ENCODE measurements around the gene DCAF15. TPM values are rescaled to one million over a fixed set of nuclear protein-coding genes. Genes with fewer than 3 reads are reported as not detected.
A peak's percentile ranks its signal among the peaks of the same experiment; 100 is the strongest.

DCAF15 gene
- polyA plus RNA-seq, 1 of the 3 experiments (the other 2 are of a cell fraction), result 55.6 TPM

DNA sequence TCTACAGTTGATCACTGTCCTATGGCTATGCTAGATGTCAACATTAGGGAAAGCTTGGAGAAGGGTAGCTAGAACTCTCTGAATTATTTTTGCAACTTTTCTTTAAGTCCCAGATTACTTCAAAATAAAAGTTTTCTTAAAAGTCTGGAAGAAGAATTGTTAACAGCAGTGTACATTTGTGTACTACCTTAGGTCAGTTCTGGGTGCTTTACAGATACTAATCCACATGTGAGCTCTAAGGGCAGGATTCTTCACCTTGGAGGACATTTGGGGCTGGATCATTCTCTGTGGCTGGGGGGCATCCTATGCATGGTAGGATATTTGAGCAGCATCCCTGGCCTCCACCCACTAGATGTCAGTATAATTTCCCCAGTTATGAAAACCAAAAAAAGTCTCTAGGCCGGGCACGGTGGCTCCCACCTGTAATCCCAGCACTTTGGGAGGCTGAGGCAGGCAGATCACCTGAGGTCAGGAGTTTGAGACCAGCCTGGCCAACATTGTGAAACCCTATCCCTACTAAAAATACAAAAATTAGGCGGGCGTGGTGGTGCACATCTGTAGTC, 49.2 kb upstream of the DCAF15 start:
- CTCF ChIA-PET, result interaction anchor here (0.6 to 5.8 kb wide), 7 partner anchors 9 to 145 kb away, joined by 3 to 41 read pairs (median 3); no protein-coding TSS in a partner anchor

DNA sequence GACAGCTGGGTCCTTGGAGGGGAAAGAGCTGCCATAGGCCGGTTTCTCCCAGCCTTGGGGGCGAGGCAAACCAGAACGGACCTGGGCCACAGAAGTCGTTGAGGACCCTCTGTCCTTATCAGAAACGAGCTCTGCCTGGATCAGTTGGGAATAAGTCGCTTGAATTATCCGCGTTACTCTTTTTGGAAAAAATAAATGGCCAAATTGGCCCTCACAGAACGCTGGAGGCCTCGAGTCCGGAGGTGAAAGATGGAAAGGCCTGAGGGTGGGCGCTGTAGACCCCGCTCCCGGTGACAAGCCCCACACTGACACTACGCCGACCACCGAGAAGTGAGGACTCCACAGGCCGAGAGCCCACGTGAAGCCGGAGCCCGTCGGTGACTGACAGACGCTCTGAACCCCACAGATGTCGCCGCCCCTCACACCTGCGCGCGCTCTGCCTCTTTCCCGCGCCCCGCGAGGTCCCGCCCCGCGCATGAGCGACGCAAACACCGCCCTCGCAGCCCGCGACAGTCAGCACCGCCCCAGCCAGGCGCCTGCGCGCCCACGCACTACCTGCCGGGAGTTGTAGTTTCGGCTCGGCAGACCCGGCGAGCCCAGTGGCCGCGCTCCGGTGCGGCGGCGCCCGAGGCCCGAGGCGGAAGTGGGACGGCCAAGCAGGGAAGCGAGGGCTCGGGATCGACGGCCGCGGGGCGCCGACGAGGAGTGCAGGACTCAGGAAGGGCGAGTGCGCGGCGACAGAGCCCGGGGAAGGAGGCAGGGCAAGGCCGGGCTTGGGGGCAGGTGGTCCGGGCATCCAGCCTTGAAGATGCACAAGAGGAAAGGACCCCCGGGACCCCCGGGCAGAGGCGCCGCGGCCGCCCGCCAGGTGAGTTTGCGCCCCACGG, 46.4 kb upstream of the DCAF15 start, which contains the start of the genes BRME1 and CC2D1A:
TSS of gene BRME1 (minus strand) at position 484 of the 887 bp plus-strand sequence. CDS start 1,225 bp downstream, outside the sequence.
TSS of gene CC2D1A (plus strand) at position 568 of the 887 bp plus-strand sequence. CDS start at position 809, 241 bp downstream.
- peak; percentile 99 for DNase-seq
- Histone ChIP-seq H3K79me2 (ENCODE audit: insufficient read depth) (0 out of 2 replicates have a peak, but pooled peaks cover 10% of the 10 kb centered on the region), H3K9me2 (no peaks in the 10 kb centered on the region), H3K4me1 (ENCODE audit: control insufficient read depth in 1 of 2, insufficient read depth in 2 of 2, low read depth in 1 of 2, low read length in 1 of 2) (peaks cover 0 to 9% of the 10 kb centered on the region in 2 experiments; a peak in 1 of 4 replicates), H3K36me3 (replicated peaks in 1 of 2; ENCODE audit: control insufficient read depth in 1 of 2, insufficient read depth in 2 of 2, low read length in 1 of 2) (no peaks in the 10 kb centered on the region), H3K9me3 (no peaks in the 10 kb centered on the region), H4K20me1 (ENCODE audit: insufficient read depth) (no peaks in the 10 kb centered on the region), H3F3A (replicated peaks; ENCODE audit: insufficient read depth) (peaks cover 6% of the 10 kb centered on the region), H3K9ac (peak within 1 kb of the TSS; percentile 75), H3K4me2 (peak within 1 kb of the TSS; percentile 83), H3K4me3 (ENCODE audit: low read depth in 2 of 2, low read length in 1 of 2) (peak within 1 kb of the TSS; percentile 65 to 79), H3K27ac (ENCODE audit: low read depth in 2 of 2, low read length in 1 of 2) (peak within 1 kb of the TSS in 1 of 2 experiments; percentile 58; a peak in 1 of 4 replicates), H2AFZ (ENCODE audit: low read depth) (peak within 1 kb of the TSS; percentile 91), H3K27me3 (ENCODE audit: insufficient read depth) (no peaks in the 10 kb centered on the region)
- WGBS (ENCODE audit: low lambda C conversion rate), result 12% methylated on average over 24 of the region's 86 CpGs
- TF ChIP-seq POLR2AphosphoS5 (IDR thresholded peaks at IDR 0.05; ENCODE audit: low read depth, low read length), result peak; percentile 45; the same call in 1 of the 2 replicates
- peak; percentile 42; the same call in 1 of the 2 replicates for TF ChIP-seq TAF1 (IDR thresholded peaks at IDR 0.05; ENCODE audit: borderline replicate concordance, low read depth, low read length)
- TF ChIP-seq, protein P1, sequence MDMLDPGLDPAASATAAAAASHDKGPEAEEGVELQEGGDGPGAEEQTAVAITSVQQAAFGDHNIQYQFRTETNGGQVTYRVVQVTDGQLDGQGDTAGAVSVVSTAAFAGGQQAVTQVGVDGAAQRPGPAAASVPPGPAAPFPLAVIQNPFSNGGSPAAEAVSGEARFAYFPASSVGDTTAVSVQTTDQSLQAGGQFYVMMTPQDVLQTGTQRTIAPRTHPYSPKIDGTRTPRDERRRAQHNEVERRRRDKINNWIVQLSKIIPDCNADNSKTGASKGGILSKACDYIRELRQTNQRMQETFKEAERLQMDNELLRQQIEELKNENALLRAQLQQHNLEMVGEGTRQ (IDR thresholded peaks at IDR 0.05; ENCODE audit: borderline replicate concordance, low read depth, low read length), result no peak
- no peak for TF ChIP-seq GATA2 (CRISPR knock-in tag; IDR thresholded peaks at IDR 0.05)
- TF ChIP-seq, protein P2, sequence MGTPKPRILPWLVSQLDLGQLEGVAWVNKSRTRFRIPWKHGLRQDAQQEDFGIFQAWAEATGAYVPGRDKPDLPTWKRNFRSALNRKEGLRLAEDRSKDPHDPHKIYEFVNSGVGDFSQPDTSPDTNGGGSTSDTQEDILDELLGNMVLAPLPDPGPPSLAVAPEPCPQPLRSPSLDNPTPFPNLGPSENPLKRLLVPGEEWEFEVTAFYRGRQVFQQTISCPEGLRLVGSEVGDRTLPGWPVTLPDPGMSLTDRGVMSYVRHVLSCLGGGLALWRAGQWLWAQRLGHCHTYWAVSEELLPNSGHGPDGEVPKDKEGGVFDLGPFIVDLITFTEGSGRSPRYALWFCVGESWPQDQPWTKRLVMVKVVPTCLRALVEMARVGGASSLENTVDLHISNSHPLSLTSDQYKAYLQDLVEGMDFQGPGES (IDR thresholded peaks at IDR 0.05; ENCODE audit: low read depth, low read length), result no peak
- TF ChIP-seq, protein P3, sequence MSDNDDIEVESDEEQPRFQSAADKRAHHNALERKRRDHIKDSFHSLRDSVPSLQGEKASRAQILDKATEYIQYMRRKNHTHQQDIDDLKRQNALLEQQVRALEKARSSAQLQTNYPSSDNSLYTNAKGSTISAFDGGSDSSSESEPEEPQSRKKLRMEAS (IDR thresholded peaks at IDR 0.05; ENCODE audit: low read depth), result peak; percentile 99
- 0 out of 2 replicates have a peak, but pooled peaks have one; percentile 7 for TF ChIP-seq RAD21 (IDR thresholded peaks at IDR 0.05; ENCODE audit: low read length)
- no peak for TF ChIP-seq RXRA (IDR thresholded peaks at IDR 0.05; ENCODE audit: borderline replicate concordance, low read depth)
- peak; percentile 83 for TF ChIP-seq ELF1 (IDR thresholded peaks at IDR 0.05)
- TF ChIP-seq, protein P4, sequence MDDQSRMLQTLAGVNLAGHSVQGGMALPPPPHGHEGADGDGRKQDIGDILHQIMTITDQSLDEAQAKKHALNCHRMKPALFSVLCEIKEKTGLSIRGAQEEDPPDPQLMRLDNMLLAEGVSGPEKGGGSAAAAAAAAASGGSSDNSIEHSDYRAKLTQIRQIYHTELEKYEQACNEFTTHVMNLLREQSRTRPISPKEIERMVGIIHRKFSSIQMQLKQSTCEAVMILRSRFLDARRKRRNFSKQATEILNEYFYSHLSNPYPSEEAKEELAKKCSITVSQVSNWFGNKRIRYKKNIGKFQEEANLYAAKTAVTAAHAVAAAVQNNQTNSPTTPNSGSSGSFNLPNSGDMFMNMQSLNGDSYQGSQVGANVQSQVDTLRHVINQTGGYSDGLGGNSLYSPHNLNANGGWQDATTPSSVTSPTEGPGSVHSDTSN (IDR thresholded peaks at IDR 0.05), result peak; percentile 28; the same call in 1 of the 2 replicates
- TF ChIP-seq SIN3A (IDR thresholded peaks at IDR 0.05; ENCODE audit: borderline replicate concordance, low read depth, low read length), result peak; percentile 42; the same call in 1 of the 2 replicates
- TF ChIP-seq NRF1 (IDR thresholded peaks at IDR 0.05; ENCODE audit: low read depth, low read length), result peak; percentile 96
- TF ChIP-seq MXI1 (IDR thresholded peaks at IDR 0.05; ENCODE audit: low read depth, low read length), result peak; percentile 51; the same call in 1 of the 2 replicates
- POLR2A ChIA-PET, result no interaction called here
- CTCF ChIA-PET, result interaction anchor here (0.9 to 2.3 kb wide), 6 partner anchors 11 to 166 kb away, joined by 3 to 6 read pairs (median 3); partner anchors contain the start of genes IL27RA and MISP3

More for the DNA sequence above, 49.2 kb upstream of the DCAF15 start:
- TF ChIP-seq RAD21 (IDR thresholded peaks at IDR 0.05; ENCODE audit: low read length), result peak; percentile 31
- TF ChIP-seq, protein P5, sequence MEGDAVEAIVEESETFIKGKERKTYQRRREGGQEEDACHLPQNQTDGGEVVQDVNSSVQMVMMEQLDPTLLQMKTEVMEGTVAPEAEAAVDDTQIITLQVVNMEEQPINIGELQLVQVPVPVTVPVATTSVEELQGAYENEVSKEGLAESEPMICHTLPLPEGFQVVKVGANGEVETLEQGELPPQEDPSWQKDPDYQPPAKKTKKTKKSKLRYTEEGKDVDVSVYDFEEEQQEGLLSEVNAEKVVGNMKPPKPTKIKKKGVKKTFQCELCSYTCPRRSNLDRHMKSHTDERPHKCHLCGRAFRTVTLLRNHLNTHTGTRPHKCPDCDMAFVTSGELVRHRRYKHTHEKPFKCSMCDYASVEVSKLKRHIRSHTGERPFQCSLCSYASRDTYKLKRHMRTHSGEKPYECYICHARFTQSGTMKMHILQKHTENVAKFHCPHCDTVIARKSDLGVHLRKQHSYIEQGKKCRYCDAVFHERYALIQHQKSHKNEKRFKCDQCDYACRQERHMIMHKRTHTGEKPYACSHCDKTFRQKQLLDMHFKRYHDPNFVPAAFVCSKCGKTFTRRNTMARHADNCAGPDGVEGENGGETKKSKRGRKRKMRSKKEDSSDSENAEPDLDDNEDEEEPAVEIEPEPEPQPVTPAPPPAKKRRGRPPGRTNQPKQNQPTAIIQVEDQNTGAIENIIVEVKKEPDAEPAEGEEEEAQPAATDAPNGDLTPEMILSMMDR (IDR thresholded peaks at IDR 0.05), result peak; percentile 59
- TF ChIP-seq CHD2 (IDR thresholded peaks at IDR 0.05; ENCODE audit: low read length, partially characterized antibody), result no peak
- no peak overlapping the region; the same call in 1 of the 2 replicates for H2AFZ ChIP-seq (ENCODE audit: low read depth)
- no peaks in the 10 kb centered on the region for H3K27me3 ChIP-seq (ENCODE audit: insufficient read depth)
- no peaks in the 10 kb centered on the region for H3K36me3 ChIP-seq (replicated peaks in 1 of 2; ENCODE audit: control insufficient read depth in 1 of 2, insufficient read depth in 2 of 2, low read length in 1 of 2)
- 0 out of 2 replicates have a peak, but pooled peaks cover 10% of the 10 kb centered on the region for H3K79me2 ChIP-seq (ENCODE audit: insufficient read depth)
- H3K9me2 ChIP-seq, result no peaks in the 10 kb centered on the region
- DNase-seq, result peak; percentile 59
- H3F3A ChIP-seq (replicated peaks; ENCODE audit: insufficient read depth), result peaks cover 6% of the 10 kb centered on the region
- WGBS (ENCODE audit: low lambda C conversion rate), result 86% methylated on average over 4 of the region's 4 CpGs
- no peak overlapping the region for H3K27ac ChIP-seq (ENCODE audit: low read depth in 2 of 2, low read length in 1 of 2)
- H3K4me3 ChIP-seq (ENCODE audit: low read depth in 2 of 2, low read length in 1 of 2), result no peak overlapping the region
- POLR2A ChIA-PET, result no interaction called here
- H3K4me2 ChIP-seq, result no peak overlapping the region
- H3K9me3 ChIP-seq, result no peaks in the 10 kb centered on the region
- no peak overlapping the region for H3K9ac ChIP-seq
- peaks cover 0 to 9% of the 10 kb centered on the region in 2 experiments; a peak in 1 of 4 replicates for H3K4me1 ChIP-seq (ENCODE audit: control insufficient read depth in 1 of 2, insufficient read depth in 2 of 2, low read depth in 1 of 2, low read length in 1 of 2)
- no peaks in the 10 kb centered on the region for H4K20me1 ChIP-seq (ENCODE audit: insufficient read depth)

All from SK-N-SH (cell line).